SK-N-SH (cell line): ENCODE measurements around the gene RAB6B. TPM values are rescaled to one million over a fixed set of nuclear protein-coding genes. Genes with fewer than 3 reads are reported as not detected.

Experiments
- CTCF ChIA-PET: fragments of 300-600, 350-600 bp; formaldehyde crosslinking; extraction: SDS; loops from one replicate; lab custom pipeline; 2021; lab: Yijun Ruan, JAX
- POLR2A ChIA-PET: fragments of 350-600 bp; sonication (Branson Sonifier 250); formaldehyde crosslinking; extraction: SDS; loops from one replicate; lab custom pipeline; 2020; ENCODE audit warnings: antibody characterized with exemption, inconsistent platforms; lab: Yijun Ruan, JAX
- DNase-seq: peaks from one replicate; pipeline ENCODE4 v3.0.0; 2012
- H2AFZ ChIP-seq: fragments of 200-600 bp; sonication (generic); 2 replicates; pipeline ENCODE4 v1.8.1; 2016; ENCODE audit warnings: antibody characterized with exemption, mild to moderate bottlenecking, low read depth
- H3F3A ChIP-seq: fragments of 200-600 bp; sonication (generic); replicated peaks from 2 replicates; pipeline ENCODE3; 2016; ENCODE audit warnings: antibody characterized with exemption, mild to moderate bottlenecking; ENCODE audit not compliant: insufficient read depth
- H3K27ac ChIP-seq, 2 experiments: fragments of 200-500 bp in 1 of 2; fragments of 200-600 bp in 1 of 2; sonication (Bioruptor generic) in 1 of 2; sonication (generic), shearing (Covaris generic) in 1 of 2; 2 replicates each; pipeline versions ENCODE4 v1.5.1 to v1.6.1; 2014 to 2016; ENCODE audit warnings: low read depth in 2 of 2, inconsistent platforms in 1 of 2, low read length in 1 of 2, mild to moderate bottlenecking in 1 of 2, mixed read lengths in 1 of 2
- H3K27me3 ChIP-seq: fragments of 200-600 bp; sonication (generic), shearing (Covaris generic); 2 replicates; pipeline ENCODE4 v1.6.1; 2016; ENCODE audit warnings: mixed run types; ENCODE audit not compliant: insufficient read depth
- H3K36me3 ChIP-seq, 2 experiments: fragments of 200-500 bp in 1 of 2; fragments of 200-600 bp in 1 of 2; sonication (Bioruptor generic) in 1 of 2; sonication (generic) in 1 of 2; replicated peaks in 1 of 2; 2 replicates each; pipeline versions ENCODE3 to v1.5.1; 2014 to 2016; ENCODE audit warnings: low read length in 1 of 2, mild to moderate bottlenecking in 1 of 2; ENCODE audit not compliant: insufficient read depth in 2 of 2, control insufficient read depth in 1 of 2
- H3K4me1 ChIP-seq, 2 experiments: fragments of 200-500 bp in 1 of 2; fragments of 200-600 bp in 1 of 2; sonication (Bioruptor generic) in 1 of 2; sonication (generic), shearing (Covaris generic) in 1 of 2; 2 replicates each; pipeline versions ENCODE4 v1.5.1 to v1.6.1; 2014 to 2016; ENCODE audit warnings: low read depth in 1 of 2, low read length in 1 of 2, mixed run types in 1 of 2; ENCODE audit not compliant: insufficient read depth in 2 of 2, control insufficient read depth in 1 of 2
- H3K4me2 ChIP-seq: fragments of 200-600 bp; sonication (generic), shearing (Covaris generic); 2 replicates; pipeline ENCODE4 v1.6.1; 2017; ENCODE audit warnings: mixed run types
- H3K4me3 ChIP-seq, 2 experiments: fragments of 200-500 bp in 1 of 2; fragments of 200-600 bp in 1 of 2; sonication (Bioruptor generic) in 1 of 2; sonication (generic), shearing (Covaris generic) in 1 of 2; 2 replicates each; pipeline versions ENCODE4 v1.5.1 to v1.8.1; 2014 to 2016; ENCODE audit warnings: low read depth in 2 of 2, inconsistent platforms in 1 of 2, low read length in 1 of 2, mild to moderate bottlenecking in 1 of 2, mixed read lengths in 1 of 2, moderate library complexity in 1 of 2
- H3K79me2 ChIP-seq: fragments of 200-600 bp; sonication (generic); 2 replicates; pipeline ENCODE4 v1.8.1; 2017; ENCODE audit warnings: mild to moderate bottlenecking; ENCODE audit not compliant: insufficient read depth
- H3K9ac ChIP-seq: fragments of 200-600 bp; sonication (generic); 2 replicates; pipeline ENCODE4 v1.6.1; 2017; ENCODE audit warnings: mixed run types
- H3K9me2 ChIP-seq: fragments of 200-600 bp; sonication (generic); 2 replicates; pipeline ENCODE4 v1.6.1; 2017; ENCODE audit warnings: mixed run types
- H3K9me3 ChIP-seq: fragments of 200-600 bp; sonication (generic); 2 replicates; pipeline ENCODE4 v1.6.1; 2017; ENCODE audit warnings: mixed run types, mild to moderate bottlenecking, moderate library complexity
- H4K20me1 ChIP-seq: fragments of 200-600 bp; sonication (generic); 2 replicates; pipeline ENCODE4 v1.6.1; 2017; ENCODE audit warnings: mild to moderate bottlenecking, mixed run types; ENCODE audit not compliant: insufficient read depth
- CHD2 ChIP-seq: fragments of 150-350 bp; IDR thresholded peaks from 2 replicates; pipeline ENCODE4 v1.6.1; 2018; ENCODE audit warnings: low read length; ENCODE audit not compliant: partially characterized antibody
- CTCF ChIP-seq: fragments of 200-600 bp; sonication (generic); IDR thresholded peaks from 2 replicates; pipeline ENCODE4 v1.6.1; 2017; ENCODE audit warnings: antibody characterized with exemption, mild to moderate bottlenecking, moderate library complexity
- EZH2phosphoT487 ChIP-seq: fragments of 200-600 bp; sonication (generic); IDR thresholded peaks from 2 replicates; pipeline ENCODE4 v1.6.1; 2017; ENCODE audit warnings: low read depth, mixed run types, mild to moderate bottlenecking, antibody characterized with exemption, moderate library complexity, borderline replicate concordance
- FOSL2 ChIP-seq: IDR thresholded peaks from 2 replicates; pipeline ENCODE4 v1.4.0; 2012; ENCODE audit warnings: low read depth, mild to moderate bottlenecking, moderate library complexity, borderline replicate concordance
- FOXJ3 ChIP-seq: sonication (generic); formaldehyde crosslinking; IDR thresholded peaks from 2 replicates; pipeline ENCODE4 v1.5.1; 2020; ENCODE audit warnings: mild to moderate bottlenecking, missing genetic modification reagents
- MEF2A ChIP-seq: IDR thresholded peaks from 2 replicates; pipeline ENCODE4 v1.4.0; 2012; ENCODE audit warnings: low read depth, borderline replicate concordance
- REST ChIP-seq: IDR thresholded peaks from 2 replicates; pipeline ENCODE4 v1.6.1; 2012; ENCODE audit warnings: mild to moderate bottlenecking, low read depth, low read length, moderate library complexity
- SIN3A ChIP-seq: IDR thresholded peaks from 2 replicates; pipeline ENCODE4 v1.6.1; 2012; ENCODE audit warnings: low read depth, mild to moderate bottlenecking, low read length, moderate library complexity, borderline replicate concordance
- TAF1 ChIP-seq: IDR thresholded peaks from 2 replicates; pipeline ENCODE4 v1.6.1; 2012; ENCODE audit warnings: low read depth, mild to moderate bottlenecking, low read length, moderate library complexity, borderline replicate concordance
- TEAD4 ChIP-seq: IDR thresholded peaks from 2 replicates; pipeline ENCODE4 v1.4.0; 2012; ENCODE audit warnings: mild to moderate bottlenecking, borderline replicate concordance; ENCODE audit not compliant: insufficient read depth
- USF1 ChIP-seq: IDR thresholded peaks from 2 replicates; pipeline ENCODE4 v1.4.0; 2012; ENCODE audit warnings: low read depth, borderline replicate concordance
- WGBS: methylation state at CpG from one replicate; pipeline ENCODE4 v1.1.6; 2017; ENCODE audit warnings: low lambda C conversion rate; 5-methylcytosine and 5-hydroxymethylcytosine counted together
- polyA plus RNA-seq, 3 experiments: library from polyadenylated mRNA; depleted of rRNA; stranded (reverse); fragments of >200 nt; gene quantifications; 2 replicates each; pipeline ENCODE4 v1.2.3, GENCODE V29; 2012

The RAB6B gene
- polyA plus RNA-seq, 1 of the 3 experiments (the other 2 are of a cell fraction): 9.3 TPM

- no peak for DNase-seq
- WGBS: 77% methylated on average over 2 of the region's 2 CpGs
- Histone ChIP-seq H3K79me2 (no peaks in the 10 kb centered on the region), H3K4me2 (no peak overlapping the region), H3K36me3 (no peaks in the 10 kb centered on the region), H3K27me3 (no peaks in the 10 kb centered on the region), H3K9ac (no peak overlapping the region), H3K4me1 (peaks cover 0 to 3% of the 10 kb centered on the region in 2 experiments; a peak in 1 of 4 replicates)
- TF ChIP-seq TEAD4 (no peak), CHD2 (no peak), REST (no peak), SIN3A (no peak), EZH2phosphoT487 (no peak)
- TF ChIP-seq, all 33 proteins: peak for 0
- H4K20me1 ChIP-seq: no peaks in the 10 kb centered on the region
- H3F3A ChIP-seq: no peaks in the 10 kb centered on the region
- H2AFZ ChIP-seq: no peak overlapping the region
- no peaks in the 10 kb centered on the region for H3K9me2 ChIP-seq
- no peak overlapping the region for H3K4me3 ChIP-seq
- no peak overlapping the region for H3K27ac ChIP-seq
- POLR2A ChIA-PET: no interaction called here
- no peaks in the 10 kb centered on the region for H3K9me3 ChIP-seq
- CTCF ChIA-PET: no interaction called here
These were observed 18.5 kb downstream of the RAB6B start for GRCh38 chr3:133877221-133877620.

- DNase-seq: no peak
These were observed 20.8 kb downstream of the RAB6B start for GRCh38 chr3:133874761-133875438.

More at GRCh38 chr3:133874761-133875438, 20.8 kb downstream of the RAB6B start:
- Histone ChIP-seq H3K27ac (no peak overlapping the region), H3K9ac (no peak overlapping the region), H3K79me2 (no peaks in the 10 kb centered on the region), H3K4me1 (peaks cover 0 to 5% of the 10 kb centered on the region in 2 experiments; a peak in 1 of 4 replicates), H4K20me1 (no peaks in the 10 kb centered on the region), H3K9me3 (no peaks in the 10 kb centered on the region), H3K4me2 (no peak overlapping the region), H3K4me3 (no peak overlapping the region), H3K36me3 (no peaks in the 10 kb centered on the region), H3F3A (no peaks in the 10 kb centered on the region), H3K27me3 (no peaks in the 10 kb centered on the region), H2AFZ (no peak overlapping the region), H3K9me2 (no peaks in the 10 kb centered on the region)
- TF ChIP-seq CTCF (no peak), FOSL2 (no peak), TAF1 (no peak), FOXJ3 (CRISPR knock-in tag) (no peak), USF1 (no peak), MEF2A (no peak)
- POLR2A ChIA-PET: no interaction called here
- CTCF ChIA-PET: no interaction called here
- WGBS: 88% methylated on average over 8 of the region's 8 CpGs
